ENCODE measurements around the gene CACNA1F. TPM values are rescaled to one million over a fixed set of nuclear protein-coding genes. Genes with fewer than 3 reads are reported as not detected.
A peak's percentile ranks its signal among the peaks of the same experiment; 100 is the strongest.

CACNA1F gene
- total RNA-seq, 1 donor from 2014 or later, result 3.0 TPM

DNA sequence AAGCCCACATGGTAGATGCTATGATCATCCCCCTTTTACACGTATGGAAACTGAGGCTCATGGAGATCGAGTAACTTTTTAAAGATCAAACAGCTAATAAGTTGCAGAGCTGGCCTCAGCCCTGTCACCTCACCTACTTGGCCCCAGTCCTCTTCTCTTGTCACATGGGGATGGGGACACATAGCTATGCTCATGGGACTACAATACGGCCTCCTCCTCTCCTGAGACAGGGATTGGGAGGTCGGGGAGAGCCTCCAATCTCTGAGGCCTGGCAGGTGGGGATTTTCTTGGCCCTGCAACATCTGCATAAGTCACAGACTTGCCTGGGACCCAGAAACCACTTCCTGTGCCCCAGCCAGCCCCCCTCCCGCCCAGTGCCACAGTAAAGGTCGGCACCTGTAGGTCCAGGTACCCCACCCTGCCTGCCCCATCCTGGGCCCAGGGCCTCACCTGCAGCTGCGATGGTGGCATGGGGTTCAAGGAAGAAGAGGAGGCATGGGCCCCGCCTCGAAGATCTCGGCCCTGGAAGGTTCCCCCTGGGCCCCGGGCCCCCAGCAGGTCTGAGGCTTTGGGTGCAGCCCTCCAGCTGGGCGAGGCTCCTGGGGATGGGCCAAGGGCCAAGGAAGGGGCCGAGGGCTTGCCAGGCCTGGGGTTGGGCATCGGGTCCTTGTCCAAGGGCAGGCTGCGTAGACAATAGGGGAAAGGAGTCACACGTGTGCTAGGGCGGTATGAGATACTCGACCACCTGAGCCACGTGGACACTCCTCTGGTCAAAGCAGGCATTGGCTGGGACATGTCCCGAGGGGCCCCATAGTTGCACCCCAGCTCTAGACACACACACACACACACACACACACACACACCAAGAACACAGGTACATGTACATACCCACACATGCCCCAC, 25.0 kb upstream of the CACNA1F start:
- Mint-ChIP-seq H3K27me3 (no peaks in the 10 kb centered on the region), H3K4me1 (peaks cover 23% of the 10 kb centered on the region), H3K36me3 (ENCODE audit: low read depth) (no peaks in the 10 kb centered on the region), H3K4me3 (no peak overlapping the region), H3K27ac (no peak overlapping the region), H3K9me3 (no peaks in the 10 kb centered on the region)
- ATAC-seq (ENCODE audit: low read depth), result peak; percentile 31
- intact Hi-C loops (cut with micrococcal nuclease), result no loop called here
- DNase-seq, result no peak
- TF ChIP-seq, protein P1, sequence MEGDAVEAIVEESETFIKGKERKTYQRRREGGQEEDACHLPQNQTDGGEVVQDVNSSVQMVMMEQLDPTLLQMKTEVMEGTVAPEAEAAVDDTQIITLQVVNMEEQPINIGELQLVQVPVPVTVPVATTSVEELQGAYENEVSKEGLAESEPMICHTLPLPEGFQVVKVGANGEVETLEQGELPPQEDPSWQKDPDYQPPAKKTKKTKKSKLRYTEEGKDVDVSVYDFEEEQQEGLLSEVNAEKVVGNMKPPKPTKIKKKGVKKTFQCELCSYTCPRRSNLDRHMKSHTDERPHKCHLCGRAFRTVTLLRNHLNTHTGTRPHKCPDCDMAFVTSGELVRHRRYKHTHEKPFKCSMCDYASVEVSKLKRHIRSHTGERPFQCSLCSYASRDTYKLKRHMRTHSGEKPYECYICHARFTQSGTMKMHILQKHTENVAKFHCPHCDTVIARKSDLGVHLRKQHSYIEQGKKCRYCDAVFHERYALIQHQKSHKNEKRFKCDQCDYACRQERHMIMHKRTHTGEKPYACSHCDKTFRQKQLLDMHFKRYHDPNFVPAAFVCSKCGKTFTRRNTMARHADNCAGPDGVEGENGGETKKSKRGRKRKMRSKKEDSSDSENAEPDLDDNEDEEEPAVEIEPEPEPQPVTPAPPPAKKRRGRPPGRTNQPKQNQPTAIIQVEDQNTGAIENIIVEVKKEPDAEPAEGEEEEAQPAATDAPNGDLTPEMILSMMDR (IDR thresholded peaks at IDR 0.05), result no peak
- POLR2A ChIA-PET, result interaction anchor here (0.6 to 1.9 kb wide), 3 partner anchors 11 to 366 kb away, joined by 3 to 5 read pairs (median 3); no protein-coding TSS in a partner anchor
- CTCF ChIA-PET, result no interaction called here

DNA sequence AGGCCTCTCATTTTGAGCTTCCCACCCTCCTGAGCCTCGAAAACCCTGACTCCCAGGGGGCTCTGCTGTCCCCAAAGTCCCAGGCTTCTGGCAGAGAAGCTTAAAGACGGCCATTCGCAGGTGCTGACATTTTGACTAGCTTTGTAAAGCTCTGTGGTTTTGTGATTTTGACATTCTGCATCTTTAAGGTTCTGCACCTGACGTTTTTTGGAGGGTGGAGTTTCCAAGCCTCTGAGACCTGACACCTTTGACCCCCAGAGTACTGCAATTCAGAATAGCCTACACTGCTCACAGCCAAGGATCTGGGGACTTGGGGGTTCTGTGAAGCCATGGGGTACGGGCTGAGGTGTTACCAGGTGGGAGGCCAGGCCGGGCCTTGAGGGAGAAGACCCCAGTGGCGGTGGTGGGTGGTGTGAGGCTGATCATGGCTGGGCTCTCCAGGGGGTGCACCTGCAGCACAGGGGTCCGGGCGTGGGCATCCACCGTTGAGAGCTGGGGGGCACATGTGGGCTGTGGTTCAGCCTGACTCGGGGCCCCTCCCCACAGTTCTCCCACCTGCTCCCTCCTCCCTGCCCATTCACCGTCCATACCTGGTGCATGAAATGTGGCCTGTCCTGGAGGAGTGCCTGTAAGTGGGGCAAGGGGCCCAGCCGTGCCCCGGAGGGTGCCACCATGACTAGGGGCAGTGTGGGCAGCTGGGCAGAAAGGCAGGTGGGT, 24.1 kb upstream of the CACNA1F start:
- no peak for ATAC-seq (ENCODE audit: low read depth)
- Mint-ChIP-seq H3K27ac (no peak overlapping the region), H3K4me3 (no peak overlapping the region), H3K36me3 (ENCODE audit: low read depth) (no peaks in the 10 kb centered on the region), H3K4me1 (peaks cover 23% of the 10 kb centered on the region), H3K9me3 (no peaks in the 10 kb centered on the region), H3K27me3 (no peaks in the 10 kb centered on the region)
- CTCF ChIA-PET, result no interaction called here
- POLR2A ChIA-PET, result interaction anchor here (0.7 to 1.9 kb wide), 3 partner anchors 12 to 365 kb away, joined by 3 to 5 read pairs (median 3); no protein-coding TSS in a partner anchor
- intact Hi-C loops (cut with micrococcal nuclease), result no loop called here
- no peak for DNase-seq
- TF ChIP-seq, protein P1 (IDR thresholded peaks at IDR 0.05), result no peak

DNA sequence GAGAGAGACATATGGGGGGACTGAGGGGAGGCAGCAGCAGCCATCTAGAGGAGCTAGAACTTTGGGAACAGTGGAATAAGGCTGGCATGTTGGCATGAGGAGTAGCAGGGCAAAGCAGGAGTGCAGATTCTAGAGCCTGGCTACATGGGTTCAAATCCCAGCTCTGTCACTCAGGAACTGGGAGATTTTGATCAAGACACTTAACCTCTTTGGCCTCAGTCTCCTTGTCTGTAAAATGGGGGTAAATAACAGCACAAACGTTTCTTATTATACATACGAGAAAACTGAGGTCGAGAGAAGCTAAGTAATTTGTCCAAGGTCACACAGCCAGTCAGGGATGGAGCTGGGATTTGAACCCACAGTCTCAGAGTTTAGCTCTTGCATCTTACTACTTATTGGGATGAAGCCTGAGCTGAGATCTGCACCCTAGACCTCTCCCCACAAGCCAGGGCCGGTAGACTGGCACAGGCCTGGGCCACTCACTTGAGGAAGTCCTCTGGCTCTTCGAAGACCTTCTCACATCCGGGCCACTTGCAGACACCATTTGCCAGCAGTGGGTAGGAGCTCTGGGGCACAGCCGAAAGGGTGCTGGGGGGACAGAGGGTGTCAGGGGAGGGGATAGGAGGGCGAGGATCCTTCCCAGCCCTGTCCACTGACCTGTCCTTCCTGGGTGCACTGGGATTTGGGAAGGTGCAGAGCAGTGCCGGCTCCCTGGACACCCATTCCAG, 23.3 kb upstream of the CACNA1F start:
- CTCF ChIA-PET, result no interaction called here
- H3K36me3 Mint-ChIP-seq (ENCODE audit: low read depth), result no peaks in the 10 kb centered on the region
- TF ChIP-seq, protein P1 (IDR thresholded peaks at IDR 0.05), result no peak
- ATAC-seq (ENCODE audit: low read depth) (no peak), DNase-seq (no peak)
- no peak overlapping the region for H3K4me3 Mint-ChIP-seq
- POLR2A ChIA-PET, result interaction anchor here (1.4 to 1.9 kb wide), 2 partner anchors 13 to 65 kb away, joined by 3 to 5 read pairs; no protein-coding TSS in a partner anchor
- no peaks in the 10 kb centered on the region for H3K9me3 Mint-ChIP-seq
- no peaks in the 10 kb centered on the region for H3K27me3 Mint-ChIP-seq
- intact Hi-C loops (cut with micrococcal nuclease), result no loop called here
- no peak overlapping the region for H3K27ac Mint-ChIP-seq
- peaks cover 23% of the 10 kb centered on the region for H3K4me1 Mint-ChIP-seq

DNA sequence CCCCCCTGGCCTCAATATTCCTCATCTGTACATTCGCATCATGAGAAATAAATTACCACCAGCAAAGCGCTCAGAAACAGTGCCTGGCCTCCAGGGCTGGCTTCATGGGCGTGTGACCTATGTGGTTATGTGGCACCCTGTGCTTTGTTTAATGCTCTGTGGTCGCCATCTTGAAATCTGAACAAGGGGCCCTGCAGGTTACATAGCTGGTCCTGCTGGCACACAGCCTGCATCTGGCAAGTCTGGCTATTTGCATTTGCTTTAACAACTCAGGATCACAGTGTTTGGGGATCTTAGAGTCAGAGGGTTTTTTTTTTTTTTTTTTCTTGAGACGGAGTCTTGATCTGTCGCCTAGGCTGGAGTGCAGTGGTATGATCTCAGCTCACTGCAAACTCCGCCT, 21.5 kb upstream of the CACNA1F start:
- Mint-ChIP-seq H3K27me3 (no peaks in the 10 kb centered on the region), H3K27ac (no peak overlapping the region), H3K4me3 (no peak overlapping the region), H3K9me3 (no peaks in the 10 kb centered on the region), H3K36me3 (ENCODE audit: low read depth) (peaks cover 11% of the 10 kb centered on the region), H3K4me1 (peaks cover 20% of the 10 kb centered on the region)
- TF ChIP-seq, protein P1 (IDR thresholded peaks at IDR 0.05), result no peak
- DNase-seq, result no peak
- ChIA-PET CTCF (no interaction called here), POLR2A (no interaction called here)
- intact Hi-C loops (cut with micrococcal nuclease), result no loop called here
- no peak for ATAC-seq (ENCODE audit: low read depth)
